Thymus (tissue), 11 donors: ENCODE results near the gene DNAJB2. TPM values are rescaled to one million over a fixed set of nuclear protein-coding genes. Genes with fewer than 3 reads are reported as not detected.

Experiments used
- DNase-seq, 9 donors: peaks; one replicate each; pipeline ENCODE4 v3.0.0-alpha.2; 2013; ENCODE audit warnings: low spot score in 9 of 9, low read depth in 6 of 9, missing footprints in 1 of 9
- H3K27ac ChIP-seq, 2 donors: one replicate each; pipeline ENCODE4 v1.5.1; 2013; ENCODE audit warnings: control low read depth in 1 of 2, low read depth in 1 of 2, low read length in 1 of 2, mild to moderate bottlenecking in 1 of 2, moderate library complexity in 1 of 2
- H3K27me3 ChIP-seq, 2 donors: one replicate each; pipeline ENCODE4 v1.5.1; 2013; ENCODE audit warnings: low read length in 1 of 2; ENCODE audit not compliant: control insufficient read depth in 2 of 2, insufficient read depth in 1 of 2
- H3K36me3 ChIP-seq, 2 donors: one replicate each; pipeline ENCODE4 v1.5.1; 2013; ENCODE audit warnings: low read length in 1 of 2, mild to moderate bottlenecking in 1 of 2, moderate library complexity in 1 of 2; ENCODE audit not compliant: control insufficient read depth in 2 of 2, insufficient read depth in 2 of 2
- H3K4me1 ChIP-seq, 2 donors: one replicate each; pipeline ENCODE4 v1.5.1; 2013; ENCODE audit warnings: low read length in 2 of 2; ENCODE audit not compliant: control insufficient read depth in 2 of 2, insufficient read depth in 2 of 2
- H3K4me3 ChIP-seq, 2 donors: one replicate each; pipeline ENCODE4 v1.5.1; 2013; ENCODE audit warnings: low read length in 2 of 2, control low read depth in 1 of 2, mild to moderate bottlenecking in 1 of 2
- H3K9me3 ChIP-seq, 2 donors: one replicate each; pipeline ENCODE4 v1.5.1; 2013; ENCODE audit warnings: low read length in 1 of 2, mild to moderate bottlenecking in 1 of 2; ENCODE audit not compliant: control insufficient read depth in 2 of 2, insufficient read depth in 1 of 2
- WGBS: extraction: QIAGEN DNeasy Blood & Tissue Kit; methylation state at CpG from one replicate; pipeline ENCODE4 v1.1.7; 2013; 5-methylcytosine and 5-hydroxymethylcytosine counted together
- polyA plus RNA-seq: library from polyadenylated mRNA; stranded (reverse); fragments of 200-250 nt; gene quantifications from one replicate; pipeline ENCODE4 v1.2.3, GENCODE V29; 2013
- total RNA-seq: library from RNA; stranded (reverse); fragments of 120-200 nt; gene quantifications from one replicate; pipeline ENCODE4 v1.2.4, GENCODE V29; 2013
- donor health status: healthy.

The DNAJB2 gene
- total and polyA plus RNA-seq, 2 donors, result 27.0 to 87.0 TPM

DNA sequence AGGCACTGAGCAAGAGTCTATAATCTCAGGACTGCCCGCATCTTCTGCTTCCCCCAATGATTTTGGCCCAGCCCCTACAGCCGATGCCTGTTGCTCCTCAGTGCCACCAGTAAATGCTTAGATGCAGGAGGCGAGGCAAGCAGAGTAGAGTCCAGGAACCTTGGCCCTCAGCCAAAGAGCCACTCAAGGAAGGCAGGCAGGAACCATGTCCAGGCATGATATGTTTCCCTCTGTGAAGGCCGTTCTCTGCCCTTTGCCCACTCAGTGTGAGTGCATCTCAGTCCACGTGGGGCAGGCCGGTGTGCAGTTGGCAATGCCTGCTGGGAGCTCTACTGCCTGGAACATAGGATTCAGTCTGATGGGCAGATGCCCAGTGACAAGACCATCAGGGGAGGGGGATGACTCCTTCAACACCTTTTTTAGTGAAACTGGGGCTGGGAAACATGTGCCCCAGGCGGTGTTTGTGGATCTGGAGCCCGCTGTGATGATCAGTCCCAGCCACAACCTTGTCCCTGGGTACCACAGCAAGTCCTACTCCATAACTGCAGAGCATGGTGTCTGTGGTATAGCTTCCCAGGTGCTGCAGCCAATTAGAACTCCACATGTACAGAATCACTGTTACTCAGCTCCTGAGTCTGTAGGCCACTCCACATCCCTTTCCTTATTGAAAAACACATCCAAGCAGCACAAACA, 9.7 kb upstream of the DNAJB2 start:
- no peaks in the 10 kb centered on the region for H3K9me3 ChIP-seq
- no peak overlapping the region for H3K4me3 ChIP-seq
- DNase-seq, result no peak
- WGBS, result 90% methylated on average over 8 of the region's 8 CpGs
- no peaks in the 10 kb centered on the region for H3K4me1 ChIP-seq
- H3K27me3 ChIP-seq, result peaks cover 0 to 25% of the 10 kb centered on the region in 2 donors
- no peaks in the 10 kb centered on the region for H3K36me3 ChIP-seq
- no peak overlapping the region for H3K27ac ChIP-seq

DNA sequence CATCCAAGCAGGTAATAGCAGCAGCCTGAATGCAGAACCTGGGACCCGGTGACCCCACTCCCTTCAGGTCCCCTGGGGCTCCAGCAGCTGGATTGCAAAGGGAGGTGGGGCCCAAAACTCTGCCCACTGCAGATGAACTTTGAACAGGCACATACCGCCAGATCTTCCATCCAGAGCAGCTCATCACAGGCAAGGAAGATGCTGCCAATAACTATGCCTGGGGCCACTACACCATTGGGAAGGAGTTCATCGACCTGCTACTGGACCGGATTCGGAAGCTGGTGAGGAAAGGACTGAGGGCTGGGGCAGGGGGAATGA, 9.2 kb upstream of the DNAJB2 start:
- Histone ChIP-seq H3K9me3 (no peaks in the 10 kb centered on the region), H3K4me3 (no peak overlapping the region), H3K4me1 (no peaks in the 10 kb centered on the region), H3K27me3 (peaks cover 0 to 26% of the 10 kb centered on the region in 2 donors), H3K36me3 (no peaks in the 10 kb centered on the region), H3K27ac (no peak overlapping the region)
- 95% methylated on average over 5 of the region's 5 CpGs for WGBS
- no peak for DNase-seq

DNA sequence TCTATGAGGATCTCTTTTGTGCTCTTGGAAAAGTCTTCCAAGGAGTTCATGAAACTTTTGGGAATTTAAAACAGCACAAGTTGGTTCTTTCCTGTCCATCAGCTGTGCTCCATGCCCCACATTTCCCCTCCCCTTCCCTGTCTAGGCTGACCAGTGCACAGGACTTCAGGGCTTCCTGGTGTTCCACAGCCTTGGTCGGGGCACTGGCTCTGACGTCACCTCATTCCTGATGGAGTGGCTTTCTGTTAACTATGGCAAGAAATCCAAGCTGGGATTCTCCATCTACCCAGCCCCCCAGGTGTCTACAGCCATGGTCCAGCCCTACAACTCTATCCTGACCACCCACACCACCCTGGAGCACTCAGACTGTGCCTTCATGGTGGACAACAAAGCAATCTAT, 8.1 kb upstream of the DNAJB2 start:
- Histone ChIP-seq H3K9me3 (no peaks in the 10 kb centered on the region), H3K4me3 (no peak overlapping the region), H3K27me3 (peaks cover 0 to 26% of the 10 kb centered on the region in 2 donors), H3K36me3 (no peaks in the 10 kb centered on the region), H3K4me1 (no peaks in the 10 kb centered on the region), H3K27ac (no peak overlapping the region)
- no peak for DNase-seq
- 98% methylated on average over 2 of the region's 2 CpGs for WGBS

DNA sequence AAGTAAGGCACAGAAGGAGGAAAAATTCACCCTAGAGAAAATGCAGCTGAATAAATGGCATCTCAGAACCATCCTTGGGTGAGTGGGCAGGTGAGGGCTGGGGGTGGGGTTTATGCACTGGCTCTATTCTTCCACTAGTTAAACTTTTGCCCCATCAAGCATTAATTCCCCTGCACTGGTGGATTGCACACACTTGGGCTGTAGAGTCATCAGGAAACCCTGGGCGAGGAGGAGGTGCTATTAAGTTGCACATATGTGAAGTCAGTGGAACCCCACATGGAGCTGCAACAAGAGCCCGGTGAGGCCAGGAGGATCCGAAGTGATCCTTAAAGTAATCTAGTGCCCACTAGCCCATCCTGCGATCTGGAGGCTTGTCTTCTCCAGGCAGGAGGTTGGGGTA, 6.8 kb upstream of the DNAJB2 start:
- Histone ChIP-seq H3K36me3 (no peaks in the 10 kb centered on the region), H3K4me3 (no peak overlapping the region), H3K27ac (no peak overlapping the region), H3K27me3 (peaks cover 0 to 26% of the 10 kb centered on the region in 2 donors), H3K4me1 (peaks cover 0 to under 1% of the 10 kb centered on the region in 2 donors), H3K9me3 (no peaks in the 10 kb centered on the region)
- no peak for DNase-seq
- 96% methylated on average over 4 of the region's 4 CpGs for WGBS

DNA sequence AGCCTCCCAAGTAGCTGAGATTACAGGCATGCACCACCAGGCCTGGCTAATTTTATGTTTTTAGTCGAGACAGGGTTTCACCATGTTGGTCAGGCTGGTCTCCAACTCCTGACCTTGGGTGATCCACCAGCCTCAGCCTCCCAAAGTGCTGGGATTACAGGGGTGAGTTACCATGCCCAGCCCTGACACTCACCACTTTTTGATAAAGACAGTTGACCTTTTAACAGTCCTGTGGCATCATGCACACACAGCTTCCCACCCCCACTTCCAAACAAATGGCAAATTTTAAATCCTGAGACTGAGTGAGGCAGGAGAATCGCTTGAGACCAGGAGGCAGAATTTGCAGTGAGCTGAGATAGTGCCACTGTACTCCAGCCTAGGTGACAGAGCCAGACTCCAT, 6.2 kb upstream of the DNAJB2 start:
- no peaks in the 10 kb centered on the region for H3K36me3 ChIP-seq
- WGBS, result 85% methylated on average over 2 of the region's 2 CpGs
- no peaks in the 10 kb centered on the region for H3K9me3 ChIP-seq
- H3K4me1 ChIP-seq, result peaks cover 4 to 7% of the 10 kb centered on the region in 2 donors
- H3K27ac ChIP-seq, result no peak overlapping the region
- no peak for DNase-seq
- peaks cover 0 to 26% of the 10 kb centered on the region in 2 donors for H3K27me3 ChIP-seq
- no peak overlapping the region for H3K4me3 ChIP-seq

DNA sequence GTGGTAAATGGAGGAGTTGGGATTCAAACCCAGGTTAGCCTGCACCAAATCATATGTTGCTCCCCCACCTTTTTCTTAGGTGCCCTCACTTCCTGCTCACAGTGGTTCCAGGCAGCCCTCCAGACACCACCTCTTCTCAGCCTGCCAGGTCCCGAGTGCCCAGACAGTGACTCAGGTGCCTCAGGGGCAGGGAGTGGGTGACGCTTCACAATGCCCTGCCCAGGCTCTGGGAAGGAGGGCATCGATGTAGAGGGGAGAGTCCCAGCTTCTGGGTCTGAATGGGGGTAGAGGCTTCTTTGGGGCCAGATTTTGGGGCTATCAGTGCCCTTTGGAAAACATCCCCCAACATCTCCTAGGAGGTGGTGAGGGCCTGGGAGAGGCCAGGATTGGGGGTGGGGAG, 5.2 kb upstream of the DNAJB2 start:
- no peak overlapping the region for H3K4me3 ChIP-seq
- peaks cover 0 to 26% of the 10 kb centered on the region in 2 donors for H3K27me3 ChIP-seq
- no peaks in the 10 kb centered on the region for H3K9me3 ChIP-seq
- DNase-seq, result no peak
- H3K4me1 ChIP-seq, result peaks cover 12 to 16% of the 10 kb centered on the region in 2 donors
- no peaks in the 10 kb centered on the region for H3K36me3 ChIP-seq
- H3K27ac ChIP-seq, result no peak overlapping the region
- 98% methylated on average over 3 of the region's 3 CpGs for WGBS

DNA sequence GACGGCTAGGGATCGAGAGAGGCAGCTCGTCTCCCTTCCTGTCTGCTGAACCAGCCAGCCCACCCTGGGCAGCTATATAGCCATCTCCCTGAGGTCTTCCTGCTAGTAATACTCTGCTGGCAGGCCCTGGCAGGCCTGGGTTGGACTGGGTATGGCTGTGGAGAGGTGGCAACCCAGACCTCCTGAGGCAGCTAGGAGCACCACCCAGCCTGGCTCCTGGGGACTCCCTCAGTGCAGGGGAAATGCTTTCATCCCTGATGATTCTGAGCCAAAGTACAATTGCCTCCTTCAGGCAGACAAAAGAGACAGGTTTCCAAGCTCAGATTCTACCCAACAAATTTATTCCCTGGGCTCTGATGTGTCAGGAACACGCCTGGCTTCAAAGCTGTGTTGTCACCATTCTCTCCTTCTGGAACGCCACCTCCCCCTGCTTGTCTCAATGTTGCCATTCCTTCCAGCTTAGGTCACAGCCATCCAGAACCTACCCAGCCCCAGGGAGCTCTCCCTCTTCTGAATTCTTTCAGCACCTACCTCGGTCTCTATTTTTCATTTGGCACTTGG, 4.7 kb upstream of the DNAJB2 start:
- DNase-seq, result no peak
- Histone ChIP-seq H3K27ac (no peak overlapping the region), H3K4me3 (no peak overlapping the region), H3K27me3 (peaks cover 0 to 26% of the 10 kb centered on the region in 2 donors), H3K4me1 (peaks cover 12 to 18% of the 10 kb centered on the region in 2 donors), H3K9me3 (no peaks in the 10 kb centered on the region), H3K36me3 (no peaks in the 10 kb centered on the region)
- WGBS, result 94% methylated on average over 6 of the region's 6 CpGs

DNA sequence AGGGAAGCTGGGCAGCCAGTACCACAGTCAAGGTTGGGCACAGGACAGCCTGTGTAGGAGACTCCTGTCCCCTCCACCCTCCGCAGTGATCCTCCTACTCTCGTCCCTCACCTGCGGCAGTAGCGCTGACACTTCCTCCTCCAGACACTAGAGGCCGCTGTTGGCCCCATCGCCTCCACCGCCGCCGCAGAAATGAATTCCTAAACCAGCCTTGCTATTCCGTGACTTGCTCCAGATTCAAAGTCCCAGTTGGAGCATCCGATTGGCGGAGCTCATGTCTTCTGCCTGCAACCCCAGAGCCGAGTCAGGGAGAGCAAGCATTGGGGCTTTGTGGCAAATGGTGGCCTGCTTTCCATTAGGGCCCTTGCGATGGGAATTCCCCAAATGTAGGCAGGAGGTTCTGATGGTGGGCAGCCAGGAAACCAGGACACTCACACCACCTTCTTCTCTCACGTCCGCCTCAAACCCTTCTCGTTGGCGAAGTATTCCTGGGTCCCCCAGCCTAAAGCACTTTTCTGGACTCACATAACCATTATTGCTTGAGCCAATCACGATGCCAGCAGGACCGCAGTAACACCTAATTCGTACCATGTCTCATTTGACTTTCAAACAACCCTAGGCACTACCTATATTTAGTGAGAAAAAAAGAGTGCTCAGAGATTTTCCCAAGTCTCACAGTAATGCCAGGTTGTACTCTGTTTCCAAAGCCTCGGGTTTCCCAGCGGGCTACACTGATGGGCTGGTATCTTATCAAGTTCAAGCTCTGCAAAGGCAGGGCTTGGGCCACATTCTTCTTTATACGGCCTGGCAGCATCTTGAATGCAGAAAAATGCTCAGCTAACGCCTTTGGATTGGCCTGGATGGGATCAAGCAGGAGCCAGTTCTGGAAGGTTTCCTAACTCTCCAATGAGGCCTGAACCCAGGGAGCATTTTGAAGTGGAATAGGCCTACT, 1.2 kb upstream of the DNAJB2 start:
- Histone ChIP-seq H3K9me3 (no peaks in the 10 kb centered on the region), H3K27ac (peak overlapping the region; percentile 99 to 100), H3K36me3 (peaks cover 14 to 24% of the 10 kb centered on the region in 2 donors), H3K4me1 (peaks cover 19 to 34% of the 10 kb centered on the region in 2 donors), H3K27me3 (peaks cover 0 to 13% of the 10 kb centered on the region in 2 donors), H3K4me3 (no peak overlapping the region)
- 33% methylated on average over 25 of the region's 25 CpGs for WGBS
- DNase-seq, result peak in 5 of 9 donors; percentile 63 to 82 (median 74)

DNA sequence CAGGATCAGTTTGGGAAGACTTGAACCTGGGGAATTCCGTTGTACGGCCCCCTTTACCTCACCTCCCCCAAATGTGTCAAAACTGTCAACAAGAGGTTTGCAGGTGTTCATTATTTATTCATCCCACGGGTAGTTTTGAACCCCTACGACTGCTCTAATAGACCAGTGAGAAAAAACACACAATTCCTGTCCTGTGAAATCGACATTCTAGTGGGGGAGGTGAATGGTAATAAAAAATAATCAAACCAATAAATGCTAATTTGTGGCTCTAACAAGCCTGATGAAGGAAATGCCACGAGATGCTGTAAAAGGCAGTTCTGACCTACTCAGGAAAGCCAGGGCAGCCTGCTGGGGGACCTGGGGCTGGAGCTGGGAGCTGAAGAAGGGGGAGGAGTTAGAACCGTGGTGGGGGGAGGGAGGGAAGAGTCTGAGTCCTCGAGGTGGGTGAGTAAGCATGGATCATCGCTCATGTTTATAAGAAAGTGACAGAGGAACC, 463 bp upstream of the DNAJB2 start:
- Histone ChIP-seq H3K9me3 (no peaks in the 10 kb centered on the region), H3K4me1 (peaks cover 19 to 34% of the 10 kb centered on the region in 2 donors), H3K4me3 (peak overlapping the region; percentile 74 to 81), H3K36me3 (peaks cover 21 to 31% of the 10 kb centered on the region in 2 donors), H3K27ac (peak overlapping the region; percentile 99 to 100), H3K27me3 (peaks cover 0 to 9% of the 10 kb centered on the region in 2 donors)
- 10% methylated on average over 9 of the region's 9 CpGs for WGBS
- DNase-seq, result no peak
